ENCODE data around the gene ADAMTS6.
"Not testable (repeated sequence)": the region's sequence is repeated elsewhere in the genome, so short reads cannot be mapped to it uniquely, and the experiment has no call there.

Gene ADAMTS6

DNA sequence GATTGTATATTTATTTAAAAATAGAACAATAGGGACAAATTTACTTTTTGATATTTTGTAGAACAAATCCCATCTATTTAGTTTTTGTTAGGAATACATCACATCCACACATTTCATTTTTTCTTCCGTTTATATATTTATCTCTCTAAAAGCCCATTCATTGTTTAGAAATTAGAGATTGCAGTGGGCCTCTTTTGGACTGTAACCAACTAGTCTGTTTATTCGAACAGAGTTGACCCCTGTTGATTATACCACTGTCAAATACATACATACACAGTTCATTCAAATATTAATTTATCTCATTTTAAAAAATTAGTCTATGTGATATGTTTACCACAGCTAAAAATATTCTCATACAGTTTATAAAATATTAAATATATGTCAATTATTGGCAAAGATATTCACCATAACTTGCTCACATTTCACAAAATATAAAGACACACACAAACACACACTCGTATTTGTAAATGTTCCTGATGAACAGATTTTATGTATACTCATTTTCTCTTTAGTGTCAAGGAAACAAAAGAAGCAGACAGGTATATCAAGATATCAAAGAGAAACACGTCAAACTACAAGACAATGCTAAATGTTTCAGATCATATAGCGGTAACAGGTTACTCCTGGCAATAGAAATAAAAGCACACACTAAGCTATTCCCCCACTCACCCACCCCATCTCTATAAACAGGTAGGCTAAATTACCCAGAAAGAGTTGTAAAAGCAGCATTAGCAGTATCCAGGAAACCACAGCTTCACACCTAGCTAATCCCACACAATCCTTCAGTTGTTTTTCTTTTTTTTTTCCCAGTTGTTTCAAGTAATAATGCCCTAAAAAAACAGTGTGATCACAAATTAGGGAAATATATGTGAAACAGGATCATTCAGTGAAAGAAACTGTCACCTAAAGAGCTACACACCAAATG lies 283.9 kb downstream of the ADAMTS6 start:
- no peak for DNase-seq (ENCODE audit: low read depth, low spot score)

DNA sequence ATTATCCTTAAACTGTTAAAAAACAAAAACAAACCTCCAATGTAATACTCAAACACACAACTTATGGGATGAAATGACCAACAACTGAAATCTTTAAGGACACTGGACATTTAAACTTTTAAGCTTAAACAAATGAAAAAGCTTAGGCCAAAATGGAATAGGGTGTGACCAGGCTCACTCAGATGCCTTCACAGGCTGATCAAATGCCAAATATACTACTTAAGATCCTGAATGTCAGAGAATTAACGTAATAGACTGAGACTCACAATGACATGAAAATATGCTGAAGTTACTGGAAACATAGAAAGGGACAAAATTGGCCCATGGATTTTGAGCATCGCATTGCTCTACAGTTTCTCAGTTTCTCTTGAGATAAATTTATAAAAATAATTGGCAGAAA lies 286.8 kb downstream of the ADAMTS6 start:
- no peak for DNase-seq (ENCODE audit: low read depth, low spot score)

DNA sequence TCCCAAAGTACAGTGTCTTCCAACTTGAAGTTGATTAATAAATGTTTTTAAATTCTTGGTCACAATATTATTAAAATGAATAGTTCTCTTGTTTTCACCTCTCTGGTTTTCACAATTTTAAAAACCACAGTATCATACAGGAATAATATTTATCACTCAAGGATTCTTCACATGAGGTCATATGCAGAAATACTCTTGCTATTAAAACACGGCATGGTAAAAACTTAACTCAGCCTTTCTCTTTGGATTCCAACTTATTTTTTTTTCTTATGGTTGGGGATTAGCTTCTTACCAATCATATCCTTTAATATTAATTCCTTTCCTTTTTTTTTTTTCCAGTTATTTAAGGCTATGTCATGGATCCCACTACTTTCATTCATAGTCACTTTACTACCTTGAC lies 289.4 kb downstream of the ADAMTS6 start:
- no peak for DNase-seq (ENCODE audit: low read depth, low spot score)

DNA sequence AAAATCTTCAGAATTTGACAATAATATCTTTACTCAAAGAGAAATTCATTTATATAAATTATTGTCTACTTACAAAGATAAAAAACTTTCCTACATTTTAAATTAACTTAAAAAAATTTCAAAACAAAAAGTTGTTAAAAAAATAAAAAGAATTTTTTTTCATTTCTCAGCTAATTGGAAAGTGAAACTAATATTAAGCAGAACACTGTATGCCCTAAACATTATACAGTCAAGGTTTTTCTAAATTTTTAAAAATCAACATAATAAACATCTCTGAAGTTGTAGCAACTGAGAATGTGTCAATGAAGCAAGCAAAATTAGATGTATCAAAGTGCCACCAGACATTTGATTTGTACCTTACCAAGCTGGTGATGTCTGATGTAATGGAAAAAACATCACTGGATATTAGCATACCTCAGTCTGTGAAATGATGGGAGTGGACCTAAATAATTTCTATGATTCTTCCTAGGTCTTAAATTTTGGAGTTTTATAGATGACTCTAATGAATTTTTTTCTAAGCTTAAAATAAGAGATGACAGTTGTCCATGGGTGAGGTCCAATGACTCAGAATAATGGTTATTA lies 290.1 kb downstream of the ADAMTS6 start:
- no peak for DNase-seq (ENCODE audit: low read depth, low spot score)

DNA sequence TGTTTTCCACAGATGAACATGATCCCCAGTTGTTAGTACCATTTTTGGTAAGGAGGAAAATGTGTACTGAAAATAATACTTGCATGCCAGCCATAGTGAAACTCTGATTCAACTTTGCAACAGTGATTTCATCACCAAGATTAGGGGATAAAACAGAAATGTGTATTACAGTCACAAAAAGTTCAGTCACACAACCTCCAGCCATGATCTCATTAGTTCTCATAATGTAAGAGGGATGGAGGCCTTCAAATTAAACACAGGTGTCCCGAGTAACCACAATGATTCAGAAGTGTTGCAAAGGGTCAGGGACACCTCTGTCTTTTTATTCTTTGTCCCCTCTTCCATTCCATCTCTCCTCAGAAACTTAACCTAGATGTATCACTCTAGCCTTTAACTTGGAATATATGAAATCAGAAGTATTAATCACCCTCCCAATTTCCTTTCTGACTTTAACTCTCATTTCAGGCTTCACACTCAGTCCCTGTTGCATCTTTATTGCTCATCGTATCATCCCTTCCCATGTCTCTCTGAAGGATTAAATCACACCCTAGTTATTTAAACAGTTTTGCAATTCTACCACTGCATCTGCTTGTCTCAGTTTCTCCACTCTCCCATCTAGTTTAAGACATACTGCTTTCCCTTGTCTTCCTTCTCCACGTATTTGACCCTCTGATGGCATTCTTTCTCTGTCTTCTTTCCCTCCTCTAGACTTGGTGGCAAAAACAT lies 291.2 kb downstream of the ADAMTS6 start:
- DNase-seq (ENCODE audit: low read depth, low spot score), result no peak

DNA sequence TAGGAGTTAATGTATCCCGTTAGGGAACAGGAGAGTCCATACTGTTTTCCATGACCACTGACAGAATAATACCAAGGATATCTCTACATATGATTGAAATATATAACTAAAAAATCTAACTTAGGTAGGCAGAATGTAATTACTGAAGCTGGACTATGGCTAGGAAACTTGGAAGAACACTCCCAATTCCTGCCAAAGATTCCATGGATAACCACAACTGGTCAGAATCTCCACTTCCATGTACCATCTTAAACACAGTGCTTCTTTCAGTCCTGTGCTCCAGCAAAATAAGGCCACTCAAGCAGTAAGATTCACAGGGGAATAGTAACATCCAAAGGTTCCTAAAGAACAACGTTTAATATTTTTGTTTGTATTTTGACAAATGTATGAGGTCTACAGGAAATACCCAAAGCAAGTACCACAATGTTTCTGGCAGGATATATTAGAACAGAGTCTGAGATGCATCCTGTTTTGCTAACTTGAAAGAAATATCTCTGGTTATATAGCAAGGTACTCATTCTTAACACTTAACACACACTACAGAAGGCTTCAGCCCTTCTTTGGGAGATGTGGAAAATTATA lies 295.0 kb downstream of the ADAMTS6 start:
- no peak for DNase-seq (ENCODE audit: low read depth, low spot score)

DNA sequence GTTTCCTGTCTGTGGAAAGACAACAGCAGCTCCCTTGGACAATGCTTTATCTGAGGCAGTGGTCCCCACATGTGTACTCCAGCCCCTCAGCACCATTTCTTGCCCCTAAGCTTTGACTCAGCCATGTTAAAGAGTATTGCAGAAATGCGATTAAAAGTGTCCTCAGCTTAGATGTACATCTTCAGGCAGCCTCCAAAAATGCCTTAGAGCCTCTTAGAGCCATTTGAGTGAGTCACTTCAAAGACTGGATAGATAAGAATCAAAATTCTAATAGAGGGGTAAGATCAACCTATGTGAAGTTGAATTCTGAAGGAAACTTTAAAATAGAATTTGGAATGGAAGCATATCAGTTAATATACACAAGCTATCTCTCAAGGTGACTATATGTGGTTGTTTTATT lies 296.3 kb downstream of the ADAMTS6 start:
- no peak for DNase-seq (ENCODE audit: low read depth, low spot score)

DNA sequence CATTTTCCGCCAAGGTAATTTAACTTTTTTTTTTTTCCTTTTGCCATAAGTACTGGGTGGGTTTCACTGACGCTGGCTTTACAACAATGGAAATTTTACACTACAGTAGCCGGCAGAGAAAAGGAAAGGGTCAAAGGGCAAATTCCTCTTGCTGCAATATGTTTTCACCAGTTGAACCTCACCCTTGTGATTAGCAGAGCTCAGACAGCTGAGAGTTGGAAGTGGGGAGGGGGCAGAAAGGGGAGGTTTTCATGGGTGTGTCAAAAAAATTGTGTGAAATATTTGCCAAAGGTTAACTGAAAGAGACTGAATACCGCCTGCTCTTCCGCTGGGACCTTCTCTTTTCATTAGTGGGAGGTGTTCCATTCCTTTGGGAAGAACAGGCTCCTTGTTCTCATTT lies 296.9 kb downstream of the ADAMTS6 start:
- no peak for DNase-seq (ENCODE audit: low read depth, low spot score)

DNA sequence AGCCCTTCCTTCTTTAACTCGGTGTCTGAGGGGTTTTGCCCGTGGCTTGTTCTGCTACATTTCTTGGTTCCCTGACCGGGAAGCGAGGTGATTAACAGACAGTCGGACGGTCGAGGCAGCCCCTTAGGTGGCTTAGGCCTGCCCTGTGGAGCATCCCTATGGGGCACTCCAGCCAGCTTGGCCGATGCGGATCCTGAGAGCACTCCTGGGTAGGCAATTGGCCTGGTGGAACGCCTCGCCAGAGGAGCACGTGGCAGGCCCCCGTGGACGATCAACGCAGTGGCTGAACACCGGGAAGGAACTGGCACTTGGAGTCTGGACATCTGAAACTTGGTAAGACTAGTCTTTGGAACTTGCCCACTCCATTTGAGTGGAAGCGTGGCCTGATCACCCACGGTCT lies 307.5 kb downstream of the ADAMTS6 start:
- not testable (repeated sequence) for DNase-seq (ENCODE audit: low read depth, low spot score)

DNA sequence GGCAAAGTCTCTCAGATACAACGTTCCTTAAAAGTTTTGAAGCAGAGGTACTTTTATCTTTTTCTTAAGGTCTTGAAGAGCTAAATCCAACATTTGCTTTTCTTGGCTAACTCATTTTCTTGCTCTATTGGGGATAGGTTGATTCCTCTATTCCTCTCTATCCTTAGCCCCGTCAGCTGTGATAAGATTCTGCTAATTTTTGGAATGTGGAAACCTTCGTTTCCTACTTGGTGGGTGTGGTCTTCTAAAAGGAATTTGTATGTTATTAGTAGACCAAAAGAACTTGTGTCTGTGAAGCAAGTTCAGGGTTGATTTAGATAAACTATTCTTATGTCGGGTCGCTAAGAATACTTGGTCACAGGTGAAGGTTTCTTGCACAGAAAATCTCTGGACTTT lies 308.6 kb downstream of the ADAMTS6 start:
- no peak for DNase-seq (ENCODE audit: low read depth, low spot score)

DNA sequence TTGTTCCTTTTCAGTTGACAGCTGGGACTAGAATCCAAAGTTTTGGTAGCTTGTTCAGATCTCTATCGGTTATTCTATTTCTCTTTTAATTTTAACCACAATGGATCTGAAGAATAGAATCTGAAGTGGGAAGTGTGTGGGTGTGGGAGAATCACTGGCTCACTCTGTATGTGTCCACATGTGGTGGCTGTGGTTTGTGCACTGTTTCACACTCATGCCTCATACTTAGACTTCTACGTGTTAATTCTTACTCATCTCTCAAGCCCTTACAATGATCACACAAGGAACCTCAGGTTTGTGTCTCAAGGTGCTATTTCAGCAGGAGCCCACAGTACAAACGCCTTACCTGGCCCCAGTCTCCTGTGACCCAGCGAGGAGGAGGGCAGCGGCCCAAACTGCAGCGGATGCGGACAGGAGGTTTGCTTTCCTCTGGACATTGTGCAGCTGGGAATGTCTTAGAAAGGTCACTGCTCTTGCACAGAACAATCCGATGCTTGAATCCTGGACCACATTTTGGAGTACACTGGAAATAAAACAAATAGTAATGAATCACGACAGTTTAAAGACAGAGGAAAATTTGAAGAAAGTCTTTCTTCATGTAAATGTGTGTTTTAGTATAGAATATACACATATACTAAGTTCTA lies 309.1 kb downstream of the ADAMTS6 start:
- no peak for DNase-seq (ENCODE audit: low read depth, low spot score)

DNA sequence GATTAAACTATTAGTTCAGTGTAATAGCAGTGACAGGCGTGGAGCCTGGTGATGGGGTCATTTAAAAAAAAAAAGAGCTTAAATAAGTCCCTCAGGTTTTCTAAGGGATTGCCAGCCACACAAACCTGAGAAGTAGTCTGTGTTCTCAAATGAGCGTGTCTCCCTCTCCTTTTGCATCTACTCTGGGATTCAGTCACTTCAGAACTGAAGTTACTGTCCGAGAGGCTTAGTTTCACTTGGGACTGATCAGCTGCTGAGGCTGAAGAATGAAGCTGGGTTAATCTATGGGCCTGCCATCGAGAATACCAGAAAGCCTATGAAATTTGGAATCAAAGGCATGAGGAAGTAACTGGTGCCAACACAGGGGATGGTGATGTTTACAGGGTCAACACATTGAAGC lies 310.1 kb downstream of the ADAMTS6 start:
- no peak for DNase-seq (ENCODE audit: low read depth, low spot score)

DNA sequence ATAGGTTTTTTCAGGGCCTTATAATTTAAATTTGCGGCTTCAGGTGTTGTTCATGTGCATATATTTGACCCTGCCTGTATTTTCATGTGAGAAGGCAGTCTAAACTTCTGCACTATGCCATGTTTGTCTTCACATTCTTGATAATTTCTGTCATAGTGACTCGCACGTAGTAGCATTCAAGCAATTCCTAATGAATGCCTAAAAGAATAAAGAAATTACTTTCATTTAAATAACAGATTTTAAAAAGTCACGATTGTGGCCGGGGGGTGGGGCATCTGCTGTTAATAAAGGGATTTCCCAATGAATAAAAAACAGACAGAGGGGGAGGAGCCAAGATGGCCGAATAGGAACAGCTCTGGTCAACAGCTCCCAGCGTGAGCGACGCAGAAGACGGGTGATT lies 318.0 kb downstream of the ADAMTS6 start:
- no peak for DNase-seq (ENCODE audit: low read depth, low spot score)

DNA sequence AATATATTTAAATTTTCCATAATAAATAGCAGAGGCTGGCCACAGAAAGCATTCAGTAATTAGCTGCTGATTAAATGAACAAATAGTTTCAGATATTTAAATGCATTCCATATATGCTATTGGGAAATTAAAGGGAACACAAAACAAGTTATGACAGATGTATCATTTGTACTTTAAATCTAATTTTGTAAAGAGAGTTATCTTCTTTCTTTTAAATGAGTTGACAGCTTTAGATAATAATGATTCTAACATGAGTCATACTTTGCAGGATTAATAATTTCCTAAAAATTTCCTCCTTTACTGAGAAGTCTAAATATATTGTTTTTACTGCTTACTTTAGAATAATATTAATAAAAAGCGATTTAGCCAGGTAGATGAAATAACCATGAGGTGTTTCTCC lies 320.1 kb downstream of the ADAMTS6 start:
- no peak for DNase-seq (ENCODE audit: low read depth, low spot score)

DNA sequence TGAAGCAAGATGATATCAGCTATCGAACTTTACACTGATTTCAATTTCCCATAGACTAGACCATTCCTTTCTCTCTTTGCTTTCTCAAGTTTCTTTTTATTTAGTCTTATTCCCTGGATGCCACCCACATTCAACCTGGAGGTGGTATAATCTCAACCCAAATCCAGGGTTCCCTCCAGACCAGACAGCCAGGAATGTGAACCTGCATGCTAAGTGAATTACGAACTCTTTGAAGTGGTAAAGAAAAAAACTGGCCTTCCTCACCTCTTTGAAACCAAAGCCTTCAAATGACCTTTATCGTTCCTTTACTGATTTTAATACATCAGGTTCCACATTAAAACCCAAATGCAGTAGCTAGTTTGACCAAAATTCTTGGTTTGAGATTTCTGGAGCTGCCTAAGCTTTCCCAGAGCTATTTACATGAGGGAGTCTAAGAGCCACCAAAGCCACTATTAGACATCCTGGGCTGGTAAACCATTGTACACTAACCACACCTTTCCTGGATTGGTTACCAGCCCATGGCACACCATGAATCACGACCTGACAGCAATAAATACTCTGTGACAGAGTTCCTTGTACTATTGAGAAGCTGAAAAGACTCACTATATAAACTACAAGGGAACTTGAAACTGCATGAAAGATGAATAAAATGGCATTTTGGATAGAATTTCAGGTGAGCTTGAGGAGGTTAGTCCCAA lies 323.7 kb downstream of the ADAMTS6 start:
- DNase-seq (ENCODE audit: low read depth, low spot score), result no peak

DNA sequence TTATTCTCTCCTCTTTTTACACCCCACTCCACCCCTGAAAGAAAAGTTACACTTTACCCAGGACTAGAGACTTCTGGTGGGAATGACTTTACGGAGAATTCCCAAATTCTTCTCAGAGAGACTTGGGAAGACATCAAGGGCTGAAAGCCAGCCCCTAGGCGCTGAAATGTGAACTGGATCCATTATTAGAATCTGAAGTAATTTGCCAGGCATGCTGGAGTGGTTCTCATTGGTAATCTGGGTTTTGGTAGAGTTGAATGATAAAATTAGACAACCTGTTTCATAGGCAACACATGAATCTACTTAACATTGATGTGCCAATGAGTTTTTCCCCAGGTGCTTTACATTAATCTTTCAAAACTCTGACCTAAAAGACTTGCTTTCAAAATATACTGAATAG lies 324.8 kb downstream of the ADAMTS6 start:
- no peak for DNase-seq (ENCODE audit: low read depth, low spot score)

DNA sequence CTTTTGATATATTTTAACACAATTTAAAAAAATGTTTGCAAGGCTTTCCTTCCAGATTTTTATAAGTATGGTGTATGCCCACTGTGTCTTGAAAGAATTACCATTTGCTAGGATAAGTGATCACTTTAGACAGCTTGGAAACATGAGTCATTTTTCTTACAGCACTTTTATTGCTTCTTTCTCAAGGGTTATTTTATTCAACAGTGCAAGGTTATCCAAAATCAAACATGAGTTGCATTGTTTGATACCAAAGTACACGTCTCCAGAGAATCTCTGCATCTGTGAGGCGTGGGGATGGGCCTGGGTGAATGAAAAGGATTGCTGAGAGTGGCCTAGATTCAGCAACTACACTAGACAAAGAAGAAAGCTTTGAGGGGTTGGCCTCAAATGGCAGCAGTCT lies 329.6 kb downstream of the ADAMTS6 start:
- DNase-seq (ENCODE audit: low read depth, low spot score), result no peak

DNA sequence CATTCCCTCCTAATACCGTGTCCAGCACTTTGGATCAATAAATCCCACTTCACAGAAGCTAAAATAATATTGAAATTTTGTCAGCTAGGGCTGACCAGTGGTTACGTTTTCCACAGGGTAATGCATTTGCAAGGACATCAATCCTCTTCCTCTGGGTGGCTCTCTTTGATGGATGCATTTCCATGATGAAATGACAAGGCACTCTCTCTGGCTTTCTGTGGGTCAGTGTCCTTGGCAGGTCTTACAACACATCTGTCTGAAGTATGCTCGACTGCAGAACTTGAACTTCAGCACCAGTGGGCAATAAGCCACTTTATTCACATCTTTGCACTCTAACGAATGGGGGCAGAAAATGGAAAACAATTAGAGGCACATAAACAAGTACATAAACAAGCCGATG lies 330.1 kb downstream of the ADAMTS6 start:
- no peak for DNase-seq (ENCODE audit: low read depth, low spot score)

DNA sequence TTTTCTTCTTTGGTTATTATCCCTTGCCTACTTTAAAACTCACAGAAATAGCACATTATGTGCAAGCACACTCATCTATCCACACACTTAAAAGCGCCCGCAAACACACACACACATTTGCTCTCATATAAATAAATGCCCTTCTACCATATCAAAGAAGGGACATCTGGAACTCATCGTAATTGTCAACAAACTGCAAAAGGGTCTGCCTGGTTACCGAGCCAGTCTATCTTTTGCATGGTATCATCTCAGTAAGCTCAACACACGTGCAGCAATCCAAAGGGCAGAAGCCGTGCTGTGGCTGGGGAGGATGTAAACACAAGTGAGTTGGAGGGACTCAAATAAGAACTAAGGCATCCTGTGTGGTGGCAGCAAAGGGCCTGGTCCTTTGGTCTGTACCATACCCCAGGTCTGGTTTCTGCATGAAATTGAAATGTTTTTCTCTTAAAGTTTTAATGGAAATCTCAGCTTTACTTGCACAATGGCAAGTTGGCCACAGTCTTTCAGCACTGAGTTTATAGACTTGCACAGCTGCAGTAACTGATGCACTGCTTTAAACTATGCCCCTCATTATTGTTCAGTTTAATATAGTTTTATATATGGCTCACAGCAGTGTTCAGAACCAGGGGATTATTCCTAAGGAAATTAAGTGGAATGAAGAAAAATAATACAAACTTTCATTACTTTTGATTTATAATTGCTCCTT lies 331.0 kb downstream of the ADAMTS6 start:
- DNase-seq (ENCODE audit: low read depth, low spot score), result no peak

DNA sequence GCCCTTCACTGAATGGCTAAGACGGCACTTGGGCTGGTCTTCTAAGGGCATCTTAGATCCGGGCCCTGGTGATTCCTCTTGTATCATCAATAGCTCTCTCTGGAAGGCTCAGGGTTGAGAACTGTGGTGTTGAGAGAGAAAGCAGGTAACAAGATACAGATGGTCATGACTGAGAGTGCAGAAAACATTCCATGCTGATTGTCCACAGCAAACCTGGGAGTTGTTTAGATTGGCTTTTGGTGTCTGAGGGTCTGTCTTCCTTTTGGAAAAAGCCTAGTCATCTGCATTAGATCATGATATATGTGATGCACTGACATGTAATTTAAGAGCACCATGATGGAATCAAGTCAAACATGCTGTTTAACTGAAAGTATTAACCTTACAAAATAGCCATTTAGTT lies 331.9 kb downstream of the ADAMTS6 start:
- no peak for DNase-seq (ENCODE audit: low read depth, low spot score)

All from iPS DF 19.7 (cell line).